Measurements from ENCODE around the gene SNRPD3.

DNA sequence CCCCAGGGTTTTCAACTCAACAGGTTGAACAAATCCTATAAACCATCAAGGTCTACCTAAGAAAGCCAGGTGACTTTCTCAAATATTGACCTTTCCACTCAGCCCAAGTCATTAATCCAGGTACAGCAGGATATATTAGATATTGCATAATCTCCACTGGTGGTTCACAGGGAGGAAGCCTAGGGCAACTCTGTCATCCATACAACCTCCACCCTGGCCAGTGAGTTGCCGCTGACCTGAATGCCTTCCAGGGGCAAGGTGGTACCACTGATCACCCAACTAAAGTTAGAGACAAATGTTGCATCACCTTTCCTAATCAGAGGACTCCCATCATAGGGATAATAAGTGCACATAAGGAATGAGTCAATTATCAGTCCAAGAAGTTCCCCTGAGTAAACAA lies 23.7 kb upstream of the SNRPD3 start:
- TF ChIP-seq, protein P1, sequence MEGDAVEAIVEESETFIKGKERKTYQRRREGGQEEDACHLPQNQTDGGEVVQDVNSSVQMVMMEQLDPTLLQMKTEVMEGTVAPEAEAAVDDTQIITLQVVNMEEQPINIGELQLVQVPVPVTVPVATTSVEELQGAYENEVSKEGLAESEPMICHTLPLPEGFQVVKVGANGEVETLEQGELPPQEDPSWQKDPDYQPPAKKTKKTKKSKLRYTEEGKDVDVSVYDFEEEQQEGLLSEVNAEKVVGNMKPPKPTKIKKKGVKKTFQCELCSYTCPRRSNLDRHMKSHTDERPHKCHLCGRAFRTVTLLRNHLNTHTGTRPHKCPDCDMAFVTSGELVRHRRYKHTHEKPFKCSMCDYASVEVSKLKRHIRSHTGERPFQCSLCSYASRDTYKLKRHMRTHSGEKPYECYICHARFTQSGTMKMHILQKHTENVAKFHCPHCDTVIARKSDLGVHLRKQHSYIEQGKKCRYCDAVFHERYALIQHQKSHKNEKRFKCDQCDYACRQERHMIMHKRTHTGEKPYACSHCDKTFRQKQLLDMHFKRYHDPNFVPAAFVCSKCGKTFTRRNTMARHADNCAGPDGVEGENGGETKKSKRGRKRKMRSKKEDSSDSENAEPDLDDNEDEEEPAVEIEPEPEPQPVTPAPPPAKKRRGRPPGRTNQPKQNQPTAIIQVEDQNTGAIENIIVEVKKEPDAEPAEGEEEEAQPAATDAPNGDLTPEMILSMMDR (conservative IDR thresholded peaks at IDR 0.05): no peak
- no peak for TF ChIP-seq ZFX (IDR thresholded peaks at IDR 0.05)
